ENCODE results near the gene CXCR3.
"Not testable (repeated sequence)": the region's sequence is repeated elsewhere in the genome, so short reads cannot be mapped to it uniquely, and the experiment has no call there.

The CXCR3 gene

GRCh38 chrX:71618303-71618721 lies at the start of gene CXCR3:
Gene CXCR3, minus strand, starts transcription at chrX:71618511. Its CDS starts 62 bp downstream, at chrX:71618449.
- peak; percentile 21 for DNase-seq (ENCODE audit: low spot score)

- DNase-seq (ENCODE audit: low spot score): no peak
Observed at GRCh38 chrX:71667328-71668247, 49.3 kb upstream of the CXCR3 start, which contains the start of gene LOC101059915. Gene LOC101059915, plus strand, starts transcription at chrX:71667546.

DNA sequence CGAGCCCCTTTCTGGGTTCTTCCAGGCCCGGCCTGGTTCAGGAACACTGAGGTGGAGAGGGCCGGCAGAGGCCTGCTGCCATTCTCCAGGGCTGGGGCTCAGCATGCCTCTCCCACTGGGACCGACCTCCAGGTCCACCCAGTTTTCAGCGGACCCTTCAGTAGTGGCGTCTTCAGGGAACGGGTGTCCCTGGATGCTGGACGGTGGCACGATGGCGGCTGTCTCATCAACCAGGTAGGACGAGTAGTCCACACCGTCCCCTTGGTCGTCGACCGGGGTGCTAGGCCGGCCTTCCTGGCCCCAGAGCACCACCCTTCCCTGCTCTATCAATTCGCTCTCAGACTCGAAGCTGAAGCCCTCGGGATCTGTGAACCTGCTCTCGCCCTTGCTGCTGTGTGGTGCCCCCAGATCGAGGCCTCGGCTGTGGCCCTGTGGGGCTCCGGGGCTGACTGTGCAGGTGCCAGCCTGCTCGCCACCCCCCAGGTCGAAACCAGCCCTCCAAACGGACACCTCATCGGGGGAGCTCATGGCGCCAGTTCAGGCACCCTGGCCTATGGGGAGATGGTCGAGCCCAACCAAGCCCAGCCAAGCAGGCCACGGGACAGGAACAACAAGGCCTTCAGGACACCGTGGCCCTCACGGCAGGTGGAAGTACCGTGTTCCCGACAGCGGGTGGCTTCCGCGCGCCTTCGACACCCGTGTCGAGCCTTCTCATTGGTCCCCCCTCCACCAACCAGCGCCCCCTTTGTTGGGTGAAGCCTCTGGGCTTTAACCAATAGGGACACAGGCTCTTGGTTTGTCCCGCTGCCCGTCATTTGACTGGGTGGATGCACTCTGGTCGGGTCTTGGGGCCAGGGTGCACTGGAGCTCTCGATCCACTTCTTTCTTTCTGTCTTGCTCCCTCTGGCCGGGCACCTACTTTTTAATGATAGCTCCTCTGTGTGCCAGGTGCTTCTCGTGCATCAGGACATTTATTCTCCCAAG lies 48.2 kb upstream of the CXCR3 start:
- no peak for DNase-seq (ENCODE audit: low spot score)

- no peak for DNase-seq (ENCODE audit: low spot score)
Observed at GRCh38 chrX:71665747-71666146, 47.4 kb upstream of the CXCR3 start.

- DNase-seq (ENCODE audit: low spot score): no peak
Observed at GRCh38 chrX:71664889-71665491, 46.7 kb upstream of the CXCR3 start.

- DNase-seq (ENCODE audit: low spot score): peak; percentile 54
Observed at GRCh38 chrX:71664202-71664601, 45.9 kb upstream of the CXCR3 start.

- peak; percentile 34 for DNase-seq (ENCODE audit: low spot score)
Observed at GRCh38 chrX:71663238-71663637, 44.9 kb upstream of the CXCR3 start.

DNA sequence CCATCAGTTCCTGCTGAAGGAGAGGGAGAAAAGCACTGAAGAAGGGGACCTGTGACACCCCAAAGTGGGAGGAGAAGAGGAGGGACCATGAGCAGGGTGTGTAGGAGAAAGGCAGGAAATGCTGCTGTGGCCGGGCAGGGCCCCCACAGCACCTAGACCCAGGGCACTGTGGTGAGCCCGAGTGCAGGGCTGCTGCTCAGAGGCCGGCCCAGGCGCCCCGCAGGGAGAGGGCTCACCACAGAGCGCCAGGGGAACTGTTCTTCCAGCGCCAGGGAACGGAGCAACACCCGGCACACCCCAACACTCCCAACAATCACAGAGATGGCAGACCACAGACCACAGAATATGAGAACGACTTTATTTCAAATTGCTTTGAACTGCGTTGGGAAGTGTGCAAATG lies 44.3 kb upstream of the CXCR3 start:
- not testable (repeated sequence) for DNase-seq (ENCODE audit: low spot score)

DNA sequence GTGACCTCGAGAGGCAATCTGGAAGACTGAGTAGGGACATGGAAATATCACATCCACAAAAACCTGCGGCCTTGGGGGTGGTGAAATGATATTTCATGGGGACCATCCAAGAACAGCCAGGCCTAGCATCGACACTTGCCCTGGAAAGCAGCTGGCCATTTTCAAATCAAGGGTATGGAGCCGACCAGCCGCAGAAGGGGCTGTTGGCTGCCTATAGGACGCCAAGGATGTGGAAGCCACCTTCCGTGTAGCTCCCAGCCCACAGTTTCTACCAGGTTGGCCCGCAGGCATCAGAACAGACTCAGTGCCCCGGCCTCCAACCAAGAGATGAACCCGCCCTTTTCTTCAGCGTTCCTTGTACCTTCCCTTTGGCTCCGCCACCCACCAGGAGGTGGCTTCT lies 43.6 kb upstream of the CXCR3 start:
- no peak for DNase-seq (ENCODE audit: low spot score)

GRCh38 chrX:71660562-71661416 lies 42.5 kb upstream of the CXCR3 start:
- DNase-seq (ENCODE audit: low spot score): no peak

DNA sequence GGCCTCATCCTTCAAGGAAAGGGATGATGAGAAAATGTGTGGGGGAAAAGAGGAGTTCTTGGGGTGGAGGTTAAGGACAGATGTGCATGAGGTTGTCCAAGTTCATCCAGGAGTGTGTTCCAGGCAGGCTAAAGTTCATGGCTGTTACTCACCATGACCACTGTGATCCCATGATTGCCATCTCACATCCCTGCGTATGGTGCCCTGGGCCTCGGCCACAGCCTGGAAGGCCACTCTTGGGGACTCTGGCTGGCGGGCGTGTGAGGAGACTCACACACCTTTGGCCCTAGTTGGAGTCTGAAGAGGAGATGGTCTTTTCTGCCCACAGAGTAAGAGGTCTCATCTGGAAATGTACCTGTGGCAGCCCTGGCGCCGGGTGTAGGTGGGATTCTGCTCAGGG lies 41.6 kb upstream of the CXCR3 start:
- no peak for DNase-seq (ENCODE audit: low spot score)

DNA sequence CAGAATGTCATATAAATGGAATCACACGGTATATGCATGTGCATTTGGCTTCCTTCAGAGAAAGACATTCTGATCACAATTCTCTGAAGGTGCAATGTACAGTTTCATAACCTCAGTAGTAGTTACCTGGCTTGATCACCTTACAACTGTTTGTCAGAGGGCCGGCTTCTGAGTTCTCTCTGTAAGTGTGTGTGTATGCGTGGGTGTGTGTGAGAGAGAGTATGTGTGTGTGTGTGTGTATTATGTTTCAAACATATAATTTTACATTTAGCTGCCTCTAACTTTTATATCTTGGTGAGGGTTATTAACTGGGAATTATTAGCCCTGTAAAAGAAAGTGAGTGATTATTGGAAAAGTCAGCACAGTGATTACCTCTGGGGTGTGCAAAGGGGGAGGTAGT lies 41.0 kb upstream of the CXCR3 start:
- no peak for DNase-seq (ENCODE audit: low spot score)

- no peak for DNase-seq (ENCODE audit: low spot score)
Observed at GRCh38 chrX:71657267-71657666, 39.0 kb upstream of the CXCR3 start.

DNA sequence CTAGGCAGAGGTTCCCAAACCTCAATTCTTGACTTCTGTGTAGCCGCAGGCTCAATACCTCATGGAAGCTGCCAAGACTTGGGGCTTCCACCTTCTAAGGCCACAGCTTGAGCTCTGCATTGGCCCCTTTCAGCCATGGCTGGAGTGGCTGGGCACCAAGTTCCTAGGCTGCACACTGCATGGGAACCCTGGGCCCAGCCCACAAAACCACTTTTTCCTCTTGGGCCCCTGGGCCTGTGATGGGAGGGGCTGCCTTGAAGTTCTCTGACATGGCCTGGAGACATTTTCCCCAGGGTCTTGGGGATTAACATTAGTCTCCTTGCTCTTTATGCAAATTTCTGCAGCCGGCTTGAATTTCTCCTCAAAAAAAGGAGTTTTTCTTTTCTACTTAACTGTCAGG lies 35.0 kb upstream of the CXCR3 start:
- no peak for DNase-seq (ENCODE audit: low spot score)

GRCh38 chrX:71652405-71652804 lies 34.1 kb upstream of the CXCR3 start:
- DNase-seq (ENCODE audit: low spot score): peak; percentile 65

- DNase-seq (ENCODE audit: low spot score): peak; percentile 17
Observed at GRCh38 chrX:71650333-71650969, 32.1 kb upstream of the CXCR3 start.

GRCh38 chrX:71644406-71644805 lies 26.1 kb upstream of the CXCR3 start:
- DNase-seq (ENCODE audit: low spot score): not testable (repeated sequence)

DNA sequence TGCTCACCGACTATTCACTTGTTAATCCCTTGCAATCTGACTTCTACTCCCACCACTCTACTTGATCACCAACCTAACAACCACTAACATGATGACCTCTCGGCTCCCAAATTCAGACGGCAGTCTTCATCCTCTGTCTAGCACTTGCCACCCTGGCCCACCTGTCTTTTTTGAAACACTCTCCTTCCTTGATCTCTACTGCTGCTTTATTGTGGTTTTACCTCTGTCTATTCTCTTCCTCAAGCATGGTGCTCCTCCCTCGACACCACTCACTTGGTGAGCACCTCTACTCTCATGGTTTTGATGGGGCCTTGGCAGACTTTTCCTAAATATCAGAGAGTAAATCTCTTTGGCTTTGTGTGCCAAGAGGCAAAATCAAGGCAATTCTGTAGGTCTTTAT lies 21.7 kb upstream of the CXCR3 start:
- no peak for DNase-seq (ENCODE audit: low spot score)

- no peak for DNase-seq (ENCODE audit: low spot score)
Observed at GRCh38 chrX:71638409-71638808, 20.1 kb upstream of the CXCR3 start.

DNA sequence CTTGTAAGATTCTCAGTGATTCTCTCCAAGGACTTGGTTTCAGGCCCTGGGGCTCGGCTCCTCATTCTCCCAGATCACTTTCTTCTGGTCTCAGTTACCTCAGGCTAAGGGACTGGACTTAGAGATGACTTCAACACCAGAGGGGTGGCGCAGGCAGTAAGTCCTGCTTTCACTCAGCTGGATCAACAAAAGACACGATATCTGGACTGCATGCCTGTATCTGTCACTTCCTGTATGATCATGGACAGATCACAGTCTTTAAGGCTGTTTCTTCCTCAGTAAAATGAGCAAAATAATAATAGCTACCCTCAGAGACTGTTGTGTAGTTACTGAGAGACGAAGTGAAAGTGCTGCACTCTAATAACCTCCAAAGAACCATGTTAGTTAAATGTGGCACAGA lies 19.5 kb upstream of the CXCR3 start:
- no peak for DNase-seq (ENCODE audit: low spot score)

DNA sequence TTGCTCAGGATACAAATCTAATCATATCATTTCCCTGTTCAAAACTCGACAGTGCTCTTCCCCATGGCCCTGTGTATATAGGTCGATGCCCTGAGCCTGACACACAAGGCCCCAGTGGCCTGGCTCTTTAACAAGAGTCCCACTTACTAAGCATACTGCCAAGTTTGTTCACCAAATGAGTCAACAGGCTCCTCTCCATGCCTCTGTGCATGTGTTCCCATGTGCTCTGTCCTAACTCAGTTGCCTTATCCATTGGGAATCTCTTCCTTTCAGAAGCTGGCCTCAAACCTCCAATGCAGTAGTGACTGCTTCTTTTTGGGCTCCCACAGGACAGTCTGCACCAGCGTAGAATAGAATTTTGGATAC lies 18.9 kb upstream of the CXCR3 start:
- peak; percentile 25 for DNase-seq (ENCODE audit: low spot score)
